ENCODE results near the gene RXRB.

The RXRB gene

DNA sequence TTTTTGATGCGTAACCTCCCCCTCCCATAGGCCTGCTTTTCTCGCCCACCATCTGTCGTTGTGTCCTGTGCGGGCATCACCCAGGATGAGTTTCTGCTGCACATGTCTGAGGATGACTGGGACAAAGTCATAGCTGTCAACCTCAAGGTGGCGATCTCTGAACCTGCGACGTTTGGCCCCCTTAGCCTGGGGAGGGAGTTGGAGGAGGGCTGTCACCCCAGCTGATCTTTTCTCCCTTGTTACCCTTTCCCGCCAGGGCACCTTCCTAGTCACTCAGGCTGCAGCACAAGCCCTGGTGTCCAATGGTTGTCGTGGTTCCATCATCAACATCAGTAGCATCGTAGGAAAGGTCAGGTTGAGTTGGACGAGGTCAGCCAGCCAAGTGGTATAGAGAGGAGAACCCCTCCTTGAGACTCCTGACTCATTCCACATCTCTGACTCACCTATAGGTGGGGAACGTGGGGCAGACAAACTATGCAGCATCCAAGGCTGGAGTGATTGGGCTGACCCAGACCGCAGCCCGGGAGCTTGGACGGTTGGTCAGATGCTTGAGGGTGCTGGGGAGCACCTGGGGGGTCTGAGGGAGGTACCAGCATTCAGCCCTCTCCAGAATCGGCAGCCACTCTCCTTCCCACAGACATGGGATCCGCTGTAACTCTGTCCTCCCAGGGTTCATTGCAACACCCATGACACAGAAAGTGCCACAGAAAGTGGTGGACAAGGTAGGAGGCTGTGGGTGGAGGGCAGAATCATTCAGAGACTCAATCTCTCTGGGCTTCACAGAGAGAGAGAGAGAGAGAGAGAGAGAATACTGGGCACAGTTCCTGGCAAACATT, 4.9 kb upstream of the RXRB start:
- TF ChIP-seq, protein P1, sequence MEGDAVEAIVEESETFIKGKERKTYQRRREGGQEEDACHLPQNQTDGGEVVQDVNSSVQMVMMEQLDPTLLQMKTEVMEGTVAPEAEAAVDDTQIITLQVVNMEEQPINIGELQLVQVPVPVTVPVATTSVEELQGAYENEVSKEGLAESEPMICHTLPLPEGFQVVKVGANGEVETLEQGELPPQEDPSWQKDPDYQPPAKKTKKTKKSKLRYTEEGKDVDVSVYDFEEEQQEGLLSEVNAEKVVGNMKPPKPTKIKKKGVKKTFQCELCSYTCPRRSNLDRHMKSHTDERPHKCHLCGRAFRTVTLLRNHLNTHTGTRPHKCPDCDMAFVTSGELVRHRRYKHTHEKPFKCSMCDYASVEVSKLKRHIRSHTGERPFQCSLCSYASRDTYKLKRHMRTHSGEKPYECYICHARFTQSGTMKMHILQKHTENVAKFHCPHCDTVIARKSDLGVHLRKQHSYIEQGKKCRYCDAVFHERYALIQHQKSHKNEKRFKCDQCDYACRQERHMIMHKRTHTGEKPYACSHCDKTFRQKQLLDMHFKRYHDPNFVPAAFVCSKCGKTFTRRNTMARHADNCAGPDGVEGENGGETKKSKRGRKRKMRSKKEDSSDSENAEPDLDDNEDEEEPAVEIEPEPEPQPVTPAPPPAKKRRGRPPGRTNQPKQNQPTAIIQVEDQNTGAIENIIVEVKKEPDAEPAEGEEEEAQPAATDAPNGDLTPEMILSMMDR (IDR thresholded peaks at IDR 0.05; ENCODE audit: low read depth, low read length) = no peak
- peak overlapping the region; percentile 68 for H3K4me3 ChIP-seq (ENCODE audit: low read depth, low read length)

DNA sequence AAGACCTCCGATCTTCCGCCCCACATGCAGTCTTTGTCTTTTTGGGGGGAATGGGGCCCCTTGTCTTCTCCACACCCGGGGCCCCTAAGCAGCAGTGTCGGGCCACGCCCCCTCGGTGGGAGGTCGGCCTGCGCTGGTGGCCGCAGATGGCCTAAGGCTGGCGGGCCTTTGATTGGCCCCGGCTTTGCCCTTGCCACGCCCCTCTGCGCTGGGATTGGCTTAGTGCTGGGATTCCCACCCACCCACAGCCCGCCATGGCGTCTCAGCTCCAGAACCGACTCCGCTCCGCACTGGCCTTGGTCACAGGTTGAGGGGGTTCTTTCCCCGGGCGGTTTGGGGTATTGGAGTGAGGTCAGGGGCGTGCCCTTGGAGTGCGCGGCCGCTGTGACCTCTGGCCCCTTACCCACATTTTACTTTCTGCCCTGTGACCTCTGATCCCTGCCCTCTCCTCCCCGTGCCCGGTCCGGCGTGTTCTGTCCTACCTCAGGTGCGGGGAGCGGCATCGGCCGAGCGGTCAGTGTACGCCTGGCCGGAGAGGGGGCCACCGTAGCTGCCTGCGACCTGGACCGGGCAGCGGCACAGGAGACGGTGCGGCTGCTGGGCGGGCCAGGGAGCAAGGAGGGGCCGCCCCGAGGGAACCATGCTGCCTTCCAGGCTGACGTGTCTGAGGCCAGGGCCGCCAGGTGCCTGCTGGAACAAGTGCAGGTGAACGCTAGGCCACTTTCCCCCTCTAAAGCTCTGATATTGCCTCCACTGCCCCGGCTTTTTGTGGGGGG, 4.1 kb upstream of the RXRB start, which contains the start of gene HSD17B8:
Gene HSD17B8, plus strand, starts transcription at position 241 of the 776 bp plus-strand sequence. Its CDS starts 14 bp downstream, at position 255.
- TF ChIP-seq, protein P1 (IDR thresholded peaks at IDR 0.05; ENCODE audit: low read depth, low read length) = no peak
- peak within 1 kb of the TSS; percentile 68 for H3K4me3 ChIP-seq (ENCODE audit: low read depth, low read length)

DNA sequence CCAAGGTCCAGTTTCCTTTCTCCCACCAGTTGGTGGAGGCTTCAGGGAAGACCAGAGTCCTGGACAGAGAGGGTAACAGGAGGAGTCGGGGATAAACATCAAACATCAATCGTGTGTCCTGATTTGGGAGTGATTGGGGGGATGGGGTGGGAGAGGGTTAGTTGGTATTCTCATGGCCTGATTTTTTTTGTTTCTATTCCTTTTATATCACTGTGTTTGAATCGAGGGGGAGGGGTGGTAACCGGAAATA, 3.6 kb upstream of the RXRB start:
- no peak overlapping the region for H3K4me3 ChIP-seq (ENCODE audit: low read depth, low read length)

DNA sequence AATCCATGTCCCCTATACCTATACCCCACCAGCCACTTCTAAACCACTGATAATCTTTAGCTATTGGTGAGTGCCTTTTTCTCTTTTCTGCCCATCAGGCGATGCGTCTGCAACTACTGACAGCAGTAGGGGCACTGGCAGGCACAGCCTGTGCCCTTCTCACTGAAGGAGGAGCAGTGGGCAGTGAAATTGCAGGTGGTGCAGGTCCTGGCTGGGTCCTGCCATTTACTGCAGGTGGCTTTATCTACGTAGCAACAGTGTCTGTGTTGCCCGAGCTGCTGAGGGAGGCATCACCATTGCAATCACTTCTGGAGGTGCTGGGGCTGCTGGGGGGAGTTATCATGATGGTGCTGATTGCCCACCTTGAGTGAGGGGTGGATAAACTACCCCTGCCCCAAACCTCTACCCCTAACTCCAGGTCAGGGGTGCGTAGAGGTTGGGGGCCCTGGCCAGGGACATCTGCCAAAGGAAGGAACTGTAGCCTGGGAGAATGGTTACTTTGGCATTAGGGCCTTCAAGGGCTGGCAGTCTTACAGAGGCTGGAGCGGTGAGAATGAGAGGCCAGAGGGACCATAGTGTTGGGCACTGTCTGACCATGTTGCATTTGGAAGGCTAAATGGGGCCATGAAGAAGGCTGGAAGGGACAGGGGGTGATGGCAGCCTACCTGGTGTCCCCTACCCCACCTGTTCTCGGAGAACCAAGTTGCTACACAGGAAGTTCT, 3.1 kb upstream of the RXRB start:
- TF ChIP-seq, protein P1 (IDR thresholded peaks at IDR 0.05; ENCODE audit: low read depth, low read length) = no peak
- no peak overlapping the region for H3K4me3 ChIP-seq (ENCODE audit: low read depth, low read length)

More for the DNA sequence above, 3.6 kb upstream of the RXRB start:
- TF ChIP-seq, protein P1 (IDR thresholded peaks at IDR 0.05; ENCODE audit: low read depth, low read length) = no peak

DNA sequence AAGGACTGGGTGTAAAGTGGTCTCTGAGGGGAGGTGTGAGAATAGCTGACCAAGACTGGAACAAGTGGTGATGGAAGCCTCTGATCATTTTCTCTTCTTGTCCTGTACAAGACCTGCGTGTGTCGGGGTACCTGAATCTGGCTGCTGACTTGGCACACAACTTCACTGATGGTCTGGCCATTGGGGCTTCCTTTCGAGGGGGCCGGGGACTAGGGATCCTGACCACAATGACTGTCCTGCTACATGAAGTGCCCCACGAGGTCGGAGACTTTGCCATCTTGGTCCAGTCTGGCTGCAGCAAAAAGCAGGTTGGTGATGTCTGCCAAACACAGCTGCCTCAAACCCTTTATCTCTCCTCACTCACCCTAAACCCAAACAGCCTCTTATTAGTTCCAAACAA, 2.3 kb upstream of the RXRB start:
- TF ChIP-seq, protein P1 (IDR thresholded peaks at IDR 0.05; ENCODE audit: low read depth, low read length) = no peak
- H3K4me3 ChIP-seq (ENCODE audit: low read depth, low read length) = no peak overlapping the region

DNA sequence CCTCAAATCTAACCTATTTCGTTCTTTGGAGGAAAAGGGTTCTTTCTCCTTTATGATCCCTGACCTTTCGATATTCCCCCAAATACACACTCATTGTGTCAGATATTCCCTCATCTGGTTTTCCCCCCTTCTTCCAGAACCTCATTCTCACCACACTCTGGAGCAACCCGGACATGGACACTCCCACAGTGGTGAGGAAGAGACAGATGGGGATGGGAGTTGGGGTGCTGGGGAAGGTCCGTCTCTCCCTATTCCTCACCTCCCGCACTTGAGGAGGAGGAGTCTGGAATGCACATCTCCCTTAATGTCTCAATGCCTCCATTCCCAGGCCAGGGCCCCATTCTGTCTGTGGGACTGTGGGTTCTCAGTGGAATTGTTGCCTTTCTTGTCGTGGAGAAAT, 1.5 kb upstream of the RXRB start:
- TF ChIP-seq, protein P1 (IDR thresholded peaks at IDR 0.05; ENCODE audit: low read depth, low read length) = no peak
- peak overlapping the region; percentile 84 for H3K4me3 ChIP-seq (ENCODE audit: low read depth, low read length)
